ENCODE results near the gene STS. TPM values are rescaled to one million over a fixed set of nuclear protein-coding genes. Genes with fewer than 3 reads are reported as not detected.

The STS gene
- total RNA-seq, 2 donors from 2014 or later = 6.2 to 7.0 TPM

DNA sequence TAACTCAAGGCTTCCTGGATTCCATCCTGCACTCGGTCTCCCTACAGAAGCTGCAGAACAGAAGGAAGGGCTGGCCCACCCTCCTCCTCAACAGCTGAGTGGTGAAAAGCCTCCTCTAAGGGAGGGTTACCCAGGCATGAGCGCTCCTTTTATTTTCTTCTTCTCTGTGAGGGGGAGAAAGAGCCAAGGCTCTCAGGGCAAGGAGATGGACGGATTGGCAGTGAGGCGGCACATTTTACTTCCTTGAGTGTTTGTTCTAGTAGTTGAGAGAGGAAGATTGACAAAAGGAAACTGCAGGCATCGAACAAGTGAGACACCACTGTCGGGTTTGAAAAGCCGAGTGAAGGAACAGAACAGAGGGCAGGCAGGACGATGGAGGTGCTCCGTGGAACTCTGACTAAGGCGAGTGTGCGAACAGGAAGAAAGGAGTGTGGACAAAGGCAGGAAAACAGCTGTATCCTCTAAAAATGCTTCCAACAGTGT lies 38.4 kb upstream of the STS start:
- H3K4me3 ChIP-seq = no peak overlapping the region
- H3K27ac ChIP-seq = no peak overlapping the region
- no peak for TF ChIP-seq CTCF (IDR thresholded peaks at IDR 0.05)

GRCh38 chrX:7109838-7110793 lies 37.4 kb upstream of the STS start:
- H3K4me1 ChIP-seq = peaks cover 0 to 16% of the 10 kb centered on the region in 2 donors
- no peaks in the 10 kb centered on the region for H3K36me3 ChIP-seq
- no peaks in the 10 kb centered on the region for H3K27me3 ChIP-seq
- TF ChIP-seq CTCF (IDR thresholded peaks at IDR 0.05) = no peak
- DNase-seq (ENCODE audit: low spot score) = no peak
- no peak overlapping the region for H3K4me3 ChIP-seq
- H3K9me3 ChIP-seq = no peaks in the 10 kb centered on the region
- no peak overlapping the region for H3K27ac ChIP-seq

More for the DNA sequence above, 38.4 kb upstream of the STS start:
- Histone ChIP-seq H3K4me1 (peaks cover 0 to 16% of the 10 kb centered on the region in 2 donors), H3K36me3 (peaks cover 2% of the 10 kb centered on the region), H3K27me3 (no peaks in the 10 kb centered on the region), H3K9me3 (no peaks in the 10 kb centered on the region)
- no peak for DNase-seq (ENCODE audit: low spot score)

DNA sequence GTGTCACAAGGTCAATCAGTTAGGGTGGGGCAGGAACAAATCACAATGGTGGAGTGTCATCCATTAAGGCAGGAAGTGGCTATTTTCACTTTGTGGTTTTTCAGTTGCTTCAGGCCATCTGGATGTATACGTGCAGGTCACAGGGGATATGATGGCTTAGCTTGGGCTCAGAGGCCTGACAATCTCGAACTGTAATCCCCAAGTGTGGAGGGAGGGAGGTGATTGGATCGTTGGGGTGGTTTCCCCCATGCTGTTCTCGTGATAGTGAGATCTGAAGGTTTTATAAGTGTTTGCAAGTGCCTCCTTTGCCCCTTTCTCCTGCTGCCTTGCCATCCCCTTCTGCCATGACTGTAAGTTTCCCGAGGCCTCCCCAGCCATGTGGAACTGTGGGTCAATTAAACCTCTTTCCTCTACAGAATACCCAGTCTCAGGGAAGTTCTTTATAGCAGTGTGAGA lies 36.7 kb upstream of the STS start:
- Histone ChIP-seq H3K9me3 (no peaks in the 10 kb centered on the region), H3K27me3 (no peaks in the 10 kb centered on the region), H3K4me3 (no peak overlapping the region), H3K4me1 (peaks cover 0 to 22% of the 10 kb centered on the region in 2 donors), H3K36me3 (no peaks in the 10 kb centered on the region), H3K27ac (no peak overlapping the region)
- no peak for DNase-seq (ENCODE audit: low spot score)
- TF ChIP-seq CTCF (IDR thresholded peaks at IDR 0.05) = no peak

DNA sequence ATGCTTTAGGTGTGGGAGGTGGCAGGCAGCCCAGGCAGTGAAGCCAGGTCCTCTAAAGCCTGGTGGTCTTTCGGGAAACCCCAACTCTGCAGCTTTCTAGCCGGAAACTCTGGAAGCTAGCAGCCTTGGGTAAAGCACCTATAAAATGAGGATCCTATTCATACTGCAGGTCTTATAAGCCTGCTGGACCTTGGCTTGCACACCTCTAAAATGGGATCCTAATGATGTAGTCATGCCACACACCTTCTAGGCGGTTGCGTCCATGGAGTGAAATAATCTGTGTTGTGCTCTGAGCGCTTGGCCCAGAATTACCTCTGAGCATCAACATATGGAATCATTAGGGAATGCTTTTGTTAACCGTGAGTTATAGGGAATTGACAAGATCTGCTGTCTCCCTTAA lies 36.0 kb upstream of the STS start:
- no peak overlapping the region for H3K27ac ChIP-seq
- no peaks in the 10 kb centered on the region for H3K36me3 ChIP-seq
- no peaks in the 10 kb centered on the region for H3K9me3 ChIP-seq
- H3K4me3 ChIP-seq = no peak overlapping the region
- H3K27me3 ChIP-seq = no peaks in the 10 kb centered on the region
- peaks cover 0 to 24% of the 10 kb centered on the region in 2 donors for H3K4me1 ChIP-seq
- no peak for TF ChIP-seq CTCF (IDR thresholded peaks at IDR 0.05)
- no peak for DNase-seq (ENCODE audit: low spot score)

DNA sequence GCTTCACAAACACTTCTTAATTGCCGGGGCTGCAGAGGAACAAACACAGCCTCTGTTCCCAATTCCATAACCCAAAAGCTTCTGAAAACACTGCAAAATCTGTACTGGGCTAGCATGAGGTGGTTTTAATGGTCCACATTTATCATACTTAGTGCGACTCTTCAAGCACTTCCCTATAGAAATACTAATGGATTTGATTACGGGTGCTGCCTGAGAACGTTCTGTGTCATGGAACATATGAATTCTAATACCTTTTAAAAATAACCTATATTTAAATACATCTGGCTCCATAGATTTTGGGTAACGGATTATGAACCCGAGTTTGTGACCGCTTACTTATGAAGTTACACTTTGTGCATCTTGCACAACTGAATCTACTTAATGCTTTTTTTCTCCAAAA lies 35.4 kb upstream of the STS start:
- H3K36me3 ChIP-seq = no peaks in the 10 kb centered on the region
- H3K4me3 ChIP-seq = no peak overlapping the region
- H3K27me3 ChIP-seq = no peaks in the 10 kb centered on the region
- no peaks in the 10 kb centered on the region for H3K9me3 ChIP-seq
- TF ChIP-seq CTCF (IDR thresholded peaks at IDR 0.05) = no peak
- DNase-seq (ENCODE audit: low spot score) = no peak
- H3K27ac ChIP-seq = no peak overlapping the region
- H3K4me1 ChIP-seq = peaks cover 0 to 24% of the 10 kb centered on the region in 2 donors

All from right atrium auricular region (tissue), 2 donors.